K562 (cell line): ENCODE results near the gene HSPB7. TPM values are rescaled to one million over a fixed set of nuclear protein-coding genes. Genes with fewer than 3 reads are reported as not detected.
A peak's percentile ranks its signal among the peaks of the same experiment; 100 is the strongest.

Experiments
- CCAR2 ChIP-seq: fragments of 200-400 bp; formaldehyde crosslinking; IDR thresholded peaks from 2 replicates; pipeline ENCODE4 v1.6.1; 2017; ENCODE audit warnings: mild to moderate bottlenecking, low read depth, low read length
- DIDO1 ChIP-seq: fragments of 450-650 bp; IDR thresholded peaks from 2 replicates; pipeline ENCODE4 v1.6.1; 2016; ENCODE audit warnings: low read depth, missing biosample characterization, missing genetic modification characterization
- E2F1 ChIP-seq: sonication (generic); formaldehyde crosslinking; IDR thresholded peaks from 2 replicates; pipeline ENCODE4 v1.8.1; 2023; ENCODE audit warnings: mild to moderate bottlenecking, missing genetic modification reagents, moderate library complexity
- EGR1 ChIP-seq: fragments of 450-650 bp; conservative IDR thresholded peaks from 2 replicates; pipeline ENCODE4 v1.6.1; 2017; ENCODE audit warnings: mild to moderate bottlenecking
- ELF2 ChIP-seq: fragments of 250-450 bp; sonication (Bioruptor Pico); IDR thresholded peaks from 2 replicates; pipeline ENCODE4 v1.5.0; 2021; ENCODE audit warnings: mild to moderate bottlenecking
- KAT8 ChIP-seq: fragments of 450-650 bp; IDR thresholded peaks from 2 replicates; pipeline ENCODE4 v1.6.1; 2016; ENCODE audit warnings: low read depth, mild to moderate bottlenecking
- MTA2 ChIP-seq: fragments of 450-650 bp; IDR thresholded peaks from 2 replicates; pipeline ENCODE4 v1.6.1; 2016; ENCODE audit warnings: low read depth
- NFXL1 ChIP-seq: fragments of 450-650 bp; formaldehyde crosslinking; IDR thresholded peaks from 2 replicates; pipeline ENCODE4 v1.4.0; 2021; ENCODE audit warnings: mild to moderate bottlenecking
- POLR2AphosphoS5 ChIP-seq: IDR thresholded peaks from 2 replicates; pipeline ENCODE4 v1.6.1; 2011; ENCODE audit warnings: mild to moderate bottlenecking, low read depth, low read length, moderate library complexity; ENCODE audit not compliant: control insufficient read depth, insufficient read depth
- RFX1 ChIP-seq: fragments of 450-650 bp; IDR thresholded peaks from 2 replicates; pipeline ENCODE4 v1.6.1; 2016; ENCODE audit warnings: mild to moderate bottlenecking, moderate library complexity
- SRSF1 ChIP-seq: fragments of 200-400 bp; formaldehyde crosslinking; IDR thresholded peaks from 2 replicates; pipeline ENCODE4 v1.6.1; 2017; ENCODE audit warnings: mild to moderate bottlenecking, low read depth, low read length, moderate library complexity
- SRSF3 ChIP-seq: fragments of 200-400 bp; formaldehyde crosslinking; IDR thresholded peaks from 2 replicates; pipeline ENCODE4 v1.6.1; 2016; ENCODE audit warnings: mild to moderate bottlenecking, low read length, moderate library complexity; ENCODE audit not compliant: insufficient read depth
- ZBTB40 ChIP-seq, 2 experiments: fragments of 450-650 bp in 1 of 2; sonication (generic) in 1 of 2; formaldehyde crosslinking in 1 of 2; IDR thresholded peaks; 2 replicates each; pipeline versions ENCODE4 v1.7.1 to v1.9.0; 2016 to 2022; ENCODE audit warnings: inconsistent platforms in 1 of 2, mild to moderate bottlenecking in 1 of 2, missing genetic modification reagents in 1 of 2
- ZC3H11A ChIP-seq: IDR thresholded peaks from 2 replicates; pipeline ENCODE4 v1.6.1; 2012; ENCODE audit warnings: low read depth, low read length, improper control_type of control experiment
- ZFP30 ChIP-seq: fragments of 250-450 bp; sonication (Bioruptor Pico); IDR thresholded peaks from 2 replicates; pipeline ENCODE4 v1.8.0; 2022; ENCODE audit warnings: moderate library complexity, mild to moderate bottlenecking, inconsistent platforms, borderline replicate concordance
- ZNF124 ChIP-seq: sonication (generic); formaldehyde crosslinking; IDR thresholded peaks from 2 replicates; pipeline ENCODE4 v1.8.1; 2022; ENCODE audit warnings: missing genetic modification reagents
- ZNF165 ChIP-seq: fragments of 250-450 bp; sonication (Bioruptor Pico); IDR thresholded peaks from 2 replicates; pipeline ENCODE4 v1.4.0; 2020; ENCODE audit warnings: borderline replicate concordance
- ZNF217 ChIP-seq: sonication (generic); formaldehyde crosslinking; IDR thresholded peaks from 2 replicates; pipeline ENCODE4 v1.8.0; 2022; ENCODE audit warnings: mild to moderate bottlenecking, missing genetic modification reagents
- polyA plus RNA-seq, 8 experiments: library from polyadenylated mRNA; depleted of rRNA in 4 of 8; stranded (reverse) in 5 of 8; unstranded in 3 of 8; fragments of >200 nt; fragmentation: Nextera tagmentation in 2 of 8; fragmentation: Illumina TruSeq in 1 of 8; extraction: Ambion mirVana in 2 of 8; extraction: Trizol in 1 of 8; gene quantifications; 2 replicates each; pipeline versions ENCODE4 v1.2.1 to v1.2.3, GENCODE V29; 2011 to 2014; ENCODE audit warnings: inconsistent platforms in 1 of 8, missing spikeins in 1 of 8
- total RNA-seq, 7 experiments: library from RNA; depleted of rRNA in 6 of 7; stranded (reverse); fragments of >200 nt in 6 of 7; fragmentation: Illumina TruSeq in 2 of 7; extraction: Trizol in 2 of 7; gene quantifications; 2 replicates each; pipeline versions ENCODE4 v1.2.1 to v1.2.3, GENCODE V29; 2011 to 2021; ENCODE audit warnings: low replicate concordance in 1 of 7

The HSPB7 gene
- total and polyA plus RNA-seq, 9 of the 15 experiments (the other 6 are each of a cell fraction or from before 2014, with no cell fraction given) = 0.05 to 0.19 (median 0.07) TPM; not detected in 6

DNA sequence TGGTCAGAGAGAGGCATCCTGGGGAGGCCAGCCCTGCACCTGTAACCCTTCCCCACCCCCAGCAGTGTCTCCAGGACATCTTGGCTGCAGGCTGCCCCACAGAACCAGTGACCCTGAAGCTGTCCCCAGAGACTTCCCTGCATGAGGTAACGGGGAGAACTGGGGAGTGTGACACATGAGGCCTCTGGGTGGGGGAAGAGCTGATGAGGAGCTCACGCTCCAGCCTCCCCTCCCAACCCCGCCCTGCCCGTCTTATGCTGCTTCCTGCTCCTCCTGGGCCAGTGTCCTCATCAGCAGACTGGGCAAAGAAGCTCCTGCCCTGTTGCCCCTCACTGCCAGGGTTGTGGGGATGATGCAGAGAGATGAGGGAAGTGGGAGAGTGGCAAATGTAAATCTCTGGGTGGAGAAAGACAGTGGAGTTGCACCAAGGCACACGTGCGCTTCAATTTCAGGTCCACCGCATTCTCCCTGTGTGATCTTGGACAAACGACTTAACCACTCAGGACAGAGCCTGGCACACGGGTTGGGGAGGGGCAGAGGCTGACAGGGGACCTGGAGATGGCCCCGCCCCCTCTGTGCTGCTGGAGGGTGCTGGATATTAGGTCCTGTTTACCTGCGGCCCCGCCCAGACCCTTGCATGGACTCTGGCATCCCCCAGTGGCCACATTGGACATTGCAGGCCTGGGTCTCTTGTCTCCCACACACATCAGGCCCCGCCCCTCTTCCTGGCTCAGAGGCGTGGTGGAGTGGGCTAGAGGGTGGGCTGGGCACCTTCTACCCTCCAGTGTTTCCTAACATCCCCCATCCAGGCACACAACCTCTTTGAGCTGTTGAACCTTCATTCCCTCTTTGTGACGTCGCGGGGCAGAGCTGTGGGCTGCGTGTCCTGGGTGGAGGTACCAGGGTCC, 38.0 kb upstream of the HSPB7 start (continued):
- TF ChIP-seq ZBTB40 (IDR thresholded peaks at IDR 0.05) (peak; percentile 26; the same call in 1 of the 2 replicates), ZBTB40 (CRISPR knock-in tag; IDR thresholded peaks at IDR 0.05) (no peak), ELF2 (no peak), NFXL1 (CRISPR knock-in tag) (no peak), SRSF3 (no peak), ZNF165 (no peak), ZNF217 (CRISPR knock-in tag) (no peak), KAT8 (no peak), ZFP30 (CRISPR knock-in tag) (no peak), ZC3H11A (0 out of 2 replicates have a peak, but pooled peaks have one; percentile 68), MTA2 (no peak), DIDO1 (no peak), ZNF124 (CRISPR knock-in tag) (no peak), E2F1 (no peak; the same call in 1 of the 2 replicates), EGR1 (peak; percentile 56), RFX1 (no peak), POLR2AphosphoS5 (0 out of 2 replicates have a peak, but pooled peaks have one; percentile 4), SRSF1 (no peak), CCAR2 (no peak)
